Keratinocyte (primary cell): ENCODE data around the gene ILDR1. TPM values are rescaled to one million over a fixed set of nuclear protein-coding genes. Genes with fewer than 3 reads are reported as not detected.
A peak's percentile ranks its signal among the peaks of the same experiment; 100 is the strongest.

Source experiments
- DNase-seq: peaks from one replicate; pipeline ENCODE4 v3.0.0-alpha.2; 2011; ENCODE audit warnings: low read depth, missing footprints, low spot score
- FAIRE-seq: peaks from 2 replicates; lab custom pipeline; 2011; peaks lifted over from hg19 to GRCh38; lab: Jason Lieb, UNC
- H2AFZ ChIP-seq: 2 replicates; pipeline ENCODE4 v1.6.0; 2012; ENCODE audit warnings: low read length, control low read depth, inconsistent platforms; ENCODE audit not compliant: control insufficient read depth
- H3K27ac ChIP-seq: 2 replicates; pipeline ENCODE4 v1.5.1; 2011; ENCODE audit warnings: low read length; ENCODE audit not compliant: control insufficient read depth, insufficient read depth
- H3K27me3 ChIP-seq: 3 replicates; pipeline ENCODE4 v1.6.0; 2011; ENCODE audit warnings: low read length; ENCODE audit not compliant: control insufficient read depth, insufficient read depth; ENCODE audit errors: extremely low read depth
- H3K36me3 ChIP-seq, 2 experiments: 2 replicates in 1 of 2; 3 replicates in 1 of 2; pipeline ENCODE4 v1.5.1; 2011; ENCODE audit warnings: low read length in 2 of 2, mild to moderate bottlenecking in 1 of 2; ENCODE audit not compliant: control insufficient read depth in 2 of 2, insufficient read depth in 2 of 2; ENCODE audit errors: extremely low read depth in 1 of 2
- H3K4me1 ChIP-seq: 3 replicates; pipeline ENCODE4 v1.5.1; 2011; ENCODE audit warnings: low read length; ENCODE audit not compliant: control insufficient read depth, insufficient read depth; ENCODE audit errors: extremely low read depth
- H3K4me2 ChIP-seq: 3 replicates; pipeline ENCODE4 v1.6.0; 2011; ENCODE audit warnings: low read depth, low read length; ENCODE audit not compliant: control insufficient read depth, insufficient read depth; ENCODE audit errors: extremely low read depth
- H3K4me3 ChIP-seq, 3 experiments: fragments of 200-600 bp in 1 of 3; sonication (generic) in 1 of 3; 2 replicates in 2 of 3; 3 replicates in 1 of 3; pipeline ENCODE4 v1.5.1; 2011 to 2016; ENCODE audit warnings: low read length in 3 of 3, mild to moderate bottlenecking in 3 of 3, control low read depth in 2 of 3, inconsistent platforms in 1 of 3, low read depth in 1 of 3, mixed read lengths in 1 of 3, mixed run types in 1 of 3, moderate library complexity in 1 of 3; ENCODE audit not compliant: control insufficient read depth in 2 of 3, insufficient read depth in 2 of 3; ENCODE audit errors: extremely low read depth in 1 of 3
- H3K79me2 ChIP-seq: 2 replicates; pipeline ENCODE4 v1.6.0; 2012; ENCODE audit warnings: low read length; ENCODE audit not compliant: control insufficient read depth, insufficient read depth
- H3K9ac ChIP-seq: 3 replicates; pipeline ENCODE4 v1.6.0; 2011; ENCODE audit warnings: low read length; ENCODE audit not compliant: control insufficient read depth, insufficient read depth; ENCODE audit errors: extremely low read depth
- H3K9me1 ChIP-seq: 3 replicates; pipeline ENCODE4 v1.6.0; 2011; ENCODE audit warnings: low read length; ENCODE audit not compliant: control insufficient read depth, insufficient read depth; ENCODE audit errors: extremely low read depth
- H3K9me3 ChIP-seq: 2 replicates; pipeline ENCODE4 v1.5.1; 2012; ENCODE audit warnings: low read depth, low read length; ENCODE audit not compliant: control insufficient read depth
- H4K20me1 ChIP-seq: 3 replicates; pipeline ENCODE4 v1.6.0; 2011; ENCODE audit warnings: low read length; ENCODE audit not compliant: control insufficient read depth, insufficient read depth; ENCODE audit errors: extremely low read depth
- EZH2 ChIP-seq: IDR thresholded peaks from one replicate; pipeline ENCODE4 v1.6.1; 2012; ENCODE audit warnings: inconsistent platforms, mild to moderate bottlenecking, low read length, moderate library complexity
- dilution Hi-C: fragments of 300-500 bp; cut with MboI; formaldehyde crosslinking; loops from one replicate; pipeline ENCODE4 v1.7.0; 2020; ENCODE audit warnings: low sequenced_read_pairs; ENCODE audit not compliant: extremely low pct_ligation_motif_present
- polyA plus RNA-seq, 5 experiments: library from polyadenylated mRNA; depleted of rRNA in 3 of 5; stranded (reverse) in 3 of 5; stranded (forward) in 1 of 5; unstranded in 1 of 5; fragments of >200 nt; gene quantifications; 1 replicate in 1 of 5; 2 replicates in 3 of 5; 3 replicates in 1 of 5; pipeline versions ENCODE4 v1.2.1 to v1.2.3, GENCODE V29; 2011 to 2012; ENCODE audit warnings: missing spikeins in 2 of 5, low read depth in 1 of 5, low replicate concordance in 1 of 5
- TF ChIP-seq, protein P1 (sequence below), 3 experiments: IDR thresholded peaks in 1 of 3; conservative IDR thresholded peaks in 1 of 3; optimal IDR thresholded peaks in 1 of 3; 2 replicates in 2 of 3; 3 replicates in 1 of 3; pipeline versions ENCODE3 to v1.5.1; 2011; ENCODE audit warnings: low read length in 3 of 3, mild to moderate bottlenecking in 3 of 3, moderate library complexity in 2 of 3, control low read depth in 1 of 3, inconsistent platforms in 1 of 3; ENCODE audit not compliant: insufficient read depth in 2 of 3; ENCODE audit errors: extremely low read depth in 1 of 3

Gene ILDR1
- polyA plus RNA-seq, 1 donor (not counting 4 experiments of a cell fraction or from before 2014, with no cell fraction given) = 0.09 TPM

DNA sequence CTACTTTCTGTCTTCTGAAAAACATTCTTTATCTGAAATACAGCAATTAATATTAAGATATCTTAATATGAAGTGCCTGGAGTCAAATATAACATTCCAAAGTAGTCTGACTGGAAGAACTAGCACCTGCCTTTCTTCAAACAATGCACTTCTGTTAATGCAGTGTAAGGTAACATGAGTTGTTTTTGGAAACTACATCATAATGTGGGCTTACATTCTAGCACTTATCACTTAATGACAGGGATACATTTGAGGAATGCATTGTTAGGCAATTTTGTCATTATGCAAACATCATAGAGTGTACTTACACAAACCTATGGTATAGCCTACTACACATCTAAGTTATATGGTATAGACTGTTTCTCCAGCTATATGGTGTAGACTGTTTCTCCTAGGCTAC is 78.6 kb downstream of the ILDR1 start:
- Histone ChIP-seq H3K4me3 (no peak overlapping the region), H3K79me2 (no peaks in the 10 kb centered on the region), H3K27me3 (no peaks in the 10 kb centered on the region), H3K27ac (no peak overlapping the region), H4K20me1 (no peaks in the 10 kb centered on the region), H2AFZ (no peak overlapping the region), H3K36me3 (no peaks in the 10 kb centered on the region), H3K9me3 (no peaks in the 10 kb centered on the region), H3K9ac (no peak overlapping the region), H3K4me1 (peaks cover 18% of the 10 kb centered on the region), H3K4me2 (no peak overlapping the region), H3K9me1 (no peaks in the 10 kb centered on the region)
- no peak for TF ChIP-seq EZH2
- TF ChIP-seq, protein P1, sequence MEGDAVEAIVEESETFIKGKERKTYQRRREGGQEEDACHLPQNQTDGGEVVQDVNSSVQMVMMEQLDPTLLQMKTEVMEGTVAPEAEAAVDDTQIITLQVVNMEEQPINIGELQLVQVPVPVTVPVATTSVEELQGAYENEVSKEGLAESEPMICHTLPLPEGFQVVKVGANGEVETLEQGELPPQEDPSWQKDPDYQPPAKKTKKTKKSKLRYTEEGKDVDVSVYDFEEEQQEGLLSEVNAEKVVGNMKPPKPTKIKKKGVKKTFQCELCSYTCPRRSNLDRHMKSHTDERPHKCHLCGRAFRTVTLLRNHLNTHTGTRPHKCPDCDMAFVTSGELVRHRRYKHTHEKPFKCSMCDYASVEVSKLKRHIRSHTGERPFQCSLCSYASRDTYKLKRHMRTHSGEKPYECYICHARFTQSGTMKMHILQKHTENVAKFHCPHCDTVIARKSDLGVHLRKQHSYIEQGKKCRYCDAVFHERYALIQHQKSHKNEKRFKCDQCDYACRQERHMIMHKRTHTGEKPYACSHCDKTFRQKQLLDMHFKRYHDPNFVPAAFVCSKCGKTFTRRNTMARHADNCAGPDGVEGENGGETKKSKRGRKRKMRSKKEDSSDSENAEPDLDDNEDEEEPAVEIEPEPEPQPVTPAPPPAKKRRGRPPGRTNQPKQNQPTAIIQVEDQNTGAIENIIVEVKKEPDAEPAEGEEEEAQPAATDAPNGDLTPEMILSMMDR (optimal IDR thresholded peaks at IDR 0.05 in 1 of 3, IDR thresholded peaks at IDR 0.05 in 1 of 3, conservative IDR thresholded peaks at IDR 0.05 in 1 of 3; ENCODE audit: extremely low read depth in 1 of 3, insufficient read depth in 2 of 3, low read length in 3 of 3) = no peak
- DNase-seq (no peak), FAIRE-seq (no peak)
- dilution Hi-C loops = no loop called here

DNA sequence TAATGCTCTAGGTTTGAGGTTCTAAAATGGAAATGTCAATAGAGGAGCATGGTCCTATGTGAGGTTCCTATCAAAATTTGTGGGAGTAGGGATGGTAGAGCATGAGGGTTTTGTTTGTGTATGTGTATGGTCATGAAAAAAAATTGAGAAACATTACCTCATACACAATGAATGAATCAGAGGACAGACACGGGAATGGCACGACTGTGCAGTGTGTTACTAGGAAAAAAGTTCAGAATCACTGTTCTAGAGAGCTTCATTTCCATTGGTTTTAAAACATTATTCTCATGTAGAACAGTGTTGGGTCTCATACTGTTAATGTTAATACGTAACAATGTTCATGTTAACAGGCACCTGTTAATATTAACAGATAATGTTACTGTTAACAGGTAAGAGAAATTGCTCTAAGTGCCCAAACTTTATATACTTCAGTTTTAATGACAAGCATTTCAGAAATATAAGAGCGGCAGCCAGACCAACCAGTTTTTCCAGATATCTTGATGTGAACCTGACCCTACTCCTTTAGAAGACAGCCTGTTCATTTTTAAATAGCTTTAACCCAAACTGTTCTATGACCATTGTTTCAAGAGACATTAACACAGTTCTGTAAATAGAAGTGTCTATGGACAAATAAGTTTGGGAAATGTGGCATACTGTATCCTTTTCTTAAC is 79.8 kb downstream of the ILDR1 start:
- FAIRE-seq (peak; percentile 5), DNase-seq (no peak)
- Histone ChIP-seq H3K4me2 (peak overlapping the region; percentile 61), H3K4me1 (peaks cover 18% of the 10 kb centered on the region), H3K36me3 (no peaks in the 10 kb centered on the region), H2AFZ (peak overlapping the region; percentile 71), H3K27ac (peak overlapping the region; percentile 51), H3K9me3 (no peaks in the 10 kb centered on the region), H3K27me3 (no peaks in the 10 kb centered on the region), H3K9me1 (no peaks in the 10 kb centered on the region), H4K20me1 (no peaks in the 10 kb centered on the region), H3K4me3 (peak overlapping the region in 2 of 3 experiments; percentile 27 to 31), H3K79me2 (no peaks in the 10 kb centered on the region), H3K9ac (no peak overlapping the region)
- dilution Hi-C loops = no loop called here
- TF ChIP-seq EZH2 = no peak
- TF ChIP-seq, protein P1 (optimal IDR thresholded peaks at IDR 0.05 in 1 of 3, IDR thresholded peaks at IDR 0.05 in 1 of 3, conservative IDR thresholded peaks at IDR 0.05 in 1 of 3; ENCODE audit: extremely low read depth in 1 of 3, insufficient read depth in 2 of 3, low read length in 3 of 3) = no peak
